HG02852 (cell line): ENCODE results near the gene LMF1.
"Not testable (repeated sequence)": the region's sequence is repeated elsewhere in the genome, so short reads cannot be mapped to it uniquely, and the experiment has no call there.

Experiments
- ATAC-seq: cut with Tn5 transposase; IDR thresholded peaks from one replicate; pipeline ENCODE4 v1.9.1; 2021; ENCODE audit warnings: mild to moderate bottlenecking, moderate library complexity; ENCODE audit not compliant: unreplicated experiment

The LMF1 gene

GRCh38 chr16:886084-886543 is 84.7 kb downstream of the LMF1 start:
- ATAC-seq, result no peak

GRCh38 chr16:885391-885790 is 85.4 kb downstream of the LMF1 start:
- ATAC-seq, result no peak

- no peak for ATAC-seq
Measured at GRCh38 chr16:884232-884631, 86.6 kb downstream of the LMF1 start.

DNA sequence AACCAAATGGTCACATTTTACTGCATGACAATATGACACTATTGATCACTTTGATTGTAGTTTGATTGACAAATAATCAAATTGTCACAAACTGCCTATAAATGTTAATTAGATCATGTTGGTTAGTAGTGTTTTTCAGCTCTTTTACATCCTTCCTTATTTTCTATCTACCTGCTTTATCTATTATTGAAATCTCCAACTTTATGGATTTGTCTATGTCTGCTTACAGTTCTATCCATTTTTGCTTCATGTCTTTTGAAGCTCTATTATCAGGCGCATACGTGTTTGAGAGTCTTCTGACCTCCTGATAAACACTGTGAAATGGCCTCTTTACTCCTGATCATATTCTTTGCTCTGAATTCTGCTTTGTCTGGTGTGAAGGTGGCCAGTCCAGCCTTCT is 87.0 kb downstream of the LMF1 start:
- ATAC-seq, result no peak

DNA sequence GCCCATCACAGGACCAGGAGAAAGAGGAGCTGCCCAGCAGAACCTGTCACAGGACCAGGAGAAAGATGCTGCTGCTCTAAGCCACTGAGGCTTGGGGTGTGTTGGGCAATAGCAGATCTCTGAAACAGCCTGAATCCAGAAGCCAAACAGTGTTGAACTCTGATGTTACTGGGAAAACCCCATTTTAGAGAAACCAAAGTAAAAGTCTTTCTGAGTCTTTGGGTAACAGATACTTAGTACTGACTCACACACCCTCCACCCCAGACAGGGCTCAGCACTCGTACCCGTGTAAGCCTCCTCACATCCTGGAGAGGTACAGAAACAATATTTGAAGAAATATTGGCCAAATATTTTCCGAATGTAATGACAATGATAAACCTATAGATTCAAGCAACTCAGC is 87.4 kb downstream of the LMF1 start:
- no peak for ATAC-seq

- not testable (repeated sequence) for ATAC-seq
Measured at GRCh38 chr16:882671-883070, 88.1 kb downstream of the LMF1 start.

- ATAC-seq, result no peak
Measured at GRCh38 chr16:882256-882655, 88.5 kb downstream of the LMF1 start.

GRCh38 chr16:881219-882097 is 89.3 kb downstream of the LMF1 start:
- no peak for ATAC-seq

DNA sequence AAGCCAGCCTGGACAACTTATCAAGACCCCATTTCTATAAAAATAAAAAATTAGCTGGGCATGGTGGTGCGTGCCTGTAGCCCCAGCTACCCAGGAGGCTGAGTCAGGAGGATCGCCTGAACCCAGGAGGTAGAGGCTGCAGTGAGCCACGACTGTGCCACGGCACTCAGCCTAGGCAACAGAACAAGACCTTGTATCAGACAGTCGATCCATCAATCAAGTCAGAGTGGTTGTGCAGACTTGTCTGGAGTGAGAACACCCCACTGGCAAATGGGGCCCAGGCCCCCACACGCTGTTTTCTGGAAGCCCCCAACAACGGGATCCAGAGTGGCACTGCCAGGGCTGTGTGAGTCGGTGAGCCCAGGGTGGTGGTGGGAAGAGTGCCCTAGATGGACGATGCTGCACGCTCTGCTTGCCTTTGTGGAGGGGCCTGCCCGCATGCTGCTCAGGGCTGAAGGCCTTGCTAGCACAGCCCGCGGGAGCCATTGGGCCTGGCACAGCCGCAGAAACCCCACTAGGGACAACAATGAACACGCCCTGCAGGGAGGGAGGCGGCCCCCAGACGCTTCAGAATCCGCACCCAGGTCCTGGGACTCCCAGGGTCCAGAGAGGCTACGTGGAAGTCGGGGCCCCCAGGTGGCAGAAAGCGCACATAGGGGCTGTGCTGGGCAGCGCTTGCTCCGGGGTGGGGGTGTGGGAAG is 90.2 kb downstream of the LMF1 start:
- ATAC-seq, result no peak

DNA sequence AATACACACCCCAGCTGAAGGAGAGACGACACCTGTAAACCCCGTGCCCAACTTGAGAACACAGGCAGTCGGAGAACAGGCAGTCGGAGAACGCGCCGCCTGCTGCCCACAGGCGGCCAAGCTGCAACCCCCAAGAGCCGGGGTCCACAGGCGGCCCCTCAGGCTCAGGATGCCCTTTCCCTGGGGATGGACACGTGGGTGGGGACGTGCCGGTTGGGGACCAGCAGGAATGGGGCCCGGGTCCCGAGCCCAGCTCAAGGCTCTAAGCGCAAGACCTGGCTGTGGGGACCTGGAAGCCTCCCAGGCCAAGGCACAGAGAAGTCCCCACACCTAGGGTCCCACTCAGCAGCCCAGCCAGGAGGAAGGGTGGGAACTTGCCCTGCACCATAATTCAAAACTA is 90.8 kb downstream of the LMF1 start:
- ATAC-seq, result no peak

- ATAC-seq, result no peak
Measured at GRCh38 chr16:879461-879861, 91.3 kb downstream of the LMF1 start.

DNA sequence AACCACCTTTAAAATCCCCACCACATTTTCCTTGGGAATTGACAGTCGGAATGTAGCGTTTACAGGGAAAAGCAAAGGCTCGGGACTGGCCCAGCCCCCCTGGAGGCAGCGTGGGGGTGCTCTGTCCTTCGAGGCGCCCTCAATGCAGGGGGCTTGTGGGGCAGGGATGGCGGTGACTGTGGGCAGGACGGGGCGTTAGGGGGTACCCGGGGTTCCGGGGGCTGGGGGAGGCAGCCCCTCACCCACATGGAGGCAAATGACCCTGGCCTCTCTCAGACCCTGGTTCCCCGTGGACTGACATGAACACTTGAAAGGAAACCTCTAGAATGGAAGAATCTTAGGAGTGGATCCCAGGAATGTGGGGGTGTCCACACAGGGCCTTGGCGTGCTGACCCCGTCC is 91.9 kb downstream of the LMF1 start:
- ATAC-seq, result no peak

DNA sequence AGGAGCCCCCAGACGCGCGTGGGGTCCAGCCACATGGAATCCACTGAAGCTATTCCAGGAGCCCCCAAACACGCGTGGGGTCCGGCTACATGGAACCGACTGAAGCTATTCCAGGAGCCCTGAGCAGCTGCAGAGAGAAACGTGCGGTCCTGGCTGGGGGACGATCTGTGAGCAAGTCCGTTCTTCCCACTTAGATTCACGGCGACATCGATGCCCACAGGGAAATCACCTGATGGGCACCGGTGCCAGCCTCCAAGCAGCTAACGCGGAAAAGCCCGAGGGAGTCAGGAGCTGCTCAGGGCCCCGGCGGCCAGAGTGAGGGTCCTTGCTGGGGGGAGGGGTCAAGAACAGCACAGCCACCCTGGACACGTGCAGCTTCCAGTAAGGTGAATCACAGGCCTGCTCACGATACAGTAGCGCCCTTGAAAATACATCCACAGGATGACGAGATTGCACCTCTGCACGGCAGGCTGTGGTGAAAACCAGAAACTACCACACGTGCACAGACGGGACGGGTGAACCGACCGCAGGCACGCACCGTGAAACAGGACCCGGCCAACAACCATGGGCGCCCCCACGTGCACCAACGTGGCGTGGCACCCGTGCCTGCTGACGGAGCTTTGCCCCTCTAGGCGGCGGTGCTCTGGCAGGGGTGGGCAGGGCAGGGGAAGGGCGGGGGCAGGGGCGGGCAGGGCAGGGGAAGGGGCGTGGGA is 92.6 kb downstream of the LMF1 start:
- no peak for ATAC-seq

- no peak for ATAC-seq
Measured at GRCh38 chr16:877242-878071, 93.3 kb downstream of the LMF1 start.

DNA sequence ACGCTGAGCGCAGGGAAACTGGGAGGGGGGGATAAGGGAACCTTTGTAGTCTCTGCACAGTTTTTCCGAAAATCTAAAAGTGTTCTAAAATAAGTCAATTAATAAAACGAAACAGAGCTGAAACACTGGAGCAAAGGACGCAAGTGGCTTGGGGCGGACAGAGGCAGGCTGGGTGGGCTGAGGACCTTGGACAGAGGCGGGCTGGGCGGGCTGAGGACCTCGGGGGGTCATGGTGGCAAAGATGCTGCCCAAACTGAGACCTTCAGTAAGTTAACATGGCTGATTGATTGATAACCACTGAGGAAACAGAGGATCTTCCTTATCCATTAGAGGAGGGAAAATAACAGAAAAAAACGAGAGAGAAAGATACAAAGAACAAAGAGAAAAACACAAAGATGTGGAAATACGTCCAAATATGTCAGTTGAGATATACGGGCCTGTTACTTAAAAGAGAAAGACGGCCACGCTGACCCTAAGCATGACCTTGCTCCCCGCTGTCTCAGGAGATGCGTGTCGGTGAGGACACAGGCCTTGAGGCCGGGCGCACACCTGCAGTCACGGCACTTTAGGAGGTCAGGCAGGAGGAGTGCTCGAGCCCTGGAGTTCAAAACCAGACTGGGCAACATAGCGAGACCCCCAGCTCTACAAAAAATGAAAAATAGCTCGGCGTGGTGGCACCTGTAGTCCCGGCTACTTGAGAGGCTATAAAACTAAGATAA is 94.1 kb downstream of the LMF1 start:
- ATAC-seq, result no peak

DNA sequence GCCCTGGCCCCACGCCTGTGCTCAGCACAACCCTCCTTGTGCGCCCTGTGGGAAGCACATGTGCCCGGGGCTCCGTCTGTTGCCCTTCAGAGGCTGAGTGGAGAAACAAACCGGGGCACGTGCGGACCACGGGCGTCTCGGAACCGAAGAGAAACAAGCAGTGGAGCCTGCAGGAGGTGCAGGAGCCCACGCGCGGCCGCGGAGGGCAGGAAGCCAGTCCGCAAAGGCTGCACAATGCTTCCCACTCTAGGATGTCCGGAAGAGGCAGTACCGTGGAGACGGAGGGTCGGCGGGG is 94.8 kb downstream of the LMF1 start:
- no peak for ATAC-seq

DNA sequence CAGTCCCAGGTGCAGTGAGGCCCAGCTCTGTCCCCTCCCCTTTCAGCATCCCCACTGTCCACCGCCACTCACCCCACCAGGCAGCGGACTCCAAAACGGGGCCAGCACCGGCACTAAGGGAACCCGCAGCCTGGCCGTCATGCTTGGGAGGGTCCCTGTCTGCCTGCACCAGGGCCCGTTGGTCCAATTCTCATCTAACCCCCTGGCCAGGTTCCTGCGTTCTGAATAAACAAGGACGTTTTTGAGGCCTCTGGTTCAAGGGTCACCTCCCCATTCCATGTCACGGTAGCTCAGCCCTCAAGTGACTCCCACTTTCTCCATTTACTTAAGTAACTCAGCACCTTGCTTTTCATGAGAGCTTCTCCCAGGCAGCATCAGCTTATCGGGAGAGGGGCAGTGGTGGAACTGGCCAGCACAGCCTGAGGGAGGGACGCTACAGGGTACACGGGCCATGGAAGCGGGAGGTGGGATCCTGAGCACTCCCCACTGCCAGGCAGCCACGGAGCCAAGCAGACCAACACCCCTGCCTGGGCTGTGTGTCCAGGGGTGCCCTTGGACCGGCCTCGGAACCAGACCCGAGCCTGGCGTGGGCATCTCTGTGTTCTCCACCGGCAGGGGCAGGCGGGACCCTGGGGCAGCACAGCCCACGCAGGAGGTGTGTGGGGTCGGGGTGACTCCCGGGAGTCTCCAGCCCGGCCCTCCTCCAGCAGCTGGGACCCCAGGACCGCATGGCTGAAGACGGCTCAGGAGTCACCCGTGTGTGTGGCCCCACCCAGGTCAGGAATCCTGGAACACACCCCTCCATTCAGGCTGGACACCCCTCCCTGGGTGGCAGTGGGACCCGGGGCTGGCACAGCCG is 95.4 kb downstream of the LMF1 start:
- ATAC-seq, result no peak

- no peak for ATAC-seq
Measured at GRCh38 chr16:874366-875181, 96.2 kb downstream of the LMF1 start.

GRCh38 chr16:873889-874288 is 96.9 kb downstream of the LMF1 start:
- no peak for ATAC-seq
